ENCODE measurements around the gene SEPTIN12. TPM values are rescaled to one million over a fixed set of nuclear protein-coding genes. Genes with fewer than 3 reads are reported as not detected.

SEPTIN12 gene
- polyA plus RNA-seq, 2 donors, result 0.07 TPM; not detected in 1

DNA sequence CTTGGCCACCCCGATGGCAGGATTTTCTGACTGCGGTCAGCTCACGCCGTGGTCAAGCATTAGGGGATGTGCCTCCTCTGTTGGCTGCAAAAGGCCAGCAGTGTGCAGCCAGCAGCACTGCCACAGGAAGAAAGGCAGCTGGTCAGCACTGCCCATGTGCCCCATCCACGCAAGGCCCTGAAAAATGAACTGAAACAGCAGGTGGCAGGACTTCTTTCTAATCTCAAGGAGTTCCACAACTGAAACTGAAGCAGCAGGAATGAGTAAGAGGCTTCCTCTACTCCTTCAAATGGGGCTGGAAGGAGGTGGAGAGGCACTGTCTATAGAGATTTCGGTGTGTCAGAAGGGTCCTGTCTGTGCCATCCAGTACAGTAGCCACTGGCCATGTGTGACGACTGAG lies 24.4 kb downstream of the SEPTIN12 start:
- H3K9me3 ChIP-seq (ENCODE audit: control insufficient read depth in 2 of 2, insufficient read depth in 1 of 2, low read depth in 1 of 2, low read length in 1 of 2), result no peaks in the 10 kb centered on the region
- H3K27me3 ChIP-seq (ENCODE audit: control insufficient read depth in 1 of 2, insufficient read depth in 2 of 2, low read length in 2 of 2), result no peaks in the 10 kb centered on the region
- H3K4me1 ChIP-seq (ENCODE audit: control insufficient read depth in 2 of 2, insufficient read depth in 2 of 2, low read length in 1 of 2), result peaks cover 3 to 5% of the 10 kb centered on the region in 2 donors
- peaks cover 6 to 35% of the 10 kb centered on the region in 2 donors for H3K36me3 ChIP-seq (ENCODE audit: control insufficient read depth in 2 of 2, insufficient read depth in 2 of 2, low read length in 1 of 2)
- no peak overlapping the region for H3K4me3 ChIP-seq (ENCODE audit: low read depth in 1 of 2, low read length in 2 of 2)
- WGBS, 2 donors, result 88 to 92% methylated on average over 7 of the region's 7 CpGs
- H3K27ac ChIP-seq (ENCODE audit: low read depth in 2 of 2, low read length in 1 of 2), result no peak overlapping the region

DNA sequence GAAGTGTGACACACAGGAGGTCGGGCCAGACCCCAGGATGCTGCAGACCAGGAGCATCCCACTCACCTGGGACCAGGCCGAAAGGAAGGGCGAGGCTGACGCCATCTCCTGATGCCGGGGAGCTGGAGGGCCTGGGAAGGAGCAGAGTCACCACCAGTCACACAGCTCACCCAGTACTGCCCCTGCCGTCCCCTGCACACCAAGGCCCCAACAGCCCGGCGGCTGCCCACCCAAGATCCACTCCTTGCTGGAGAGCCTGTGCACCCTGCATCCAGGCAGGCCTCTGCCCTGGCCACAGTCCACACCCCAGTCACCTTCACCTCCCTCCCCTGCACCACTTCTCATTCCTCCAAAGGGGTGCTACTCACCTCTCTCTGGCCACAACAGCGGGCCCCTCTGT lies 25.9 kb downstream of the SEPTIN12 start:
- no peaks in the 10 kb centered on the region for H3K9me3 ChIP-seq (ENCODE audit: control insufficient read depth in 2 of 2, insufficient read depth in 1 of 2, low read depth in 1 of 2, low read length in 1 of 2)
- H3K4me3 ChIP-seq (ENCODE audit: low read depth in 1 of 2, low read length in 2 of 2), result no peak overlapping the region
- peaks cover 3 to 5% of the 10 kb centered on the region in 2 donors for H3K4me1 ChIP-seq (ENCODE audit: control insufficient read depth in 2 of 2, insufficient read depth in 2 of 2, low read length in 1 of 2)
- no peak overlapping the region for H3K27ac ChIP-seq (ENCODE audit: low read depth in 2 of 2, low read length in 1 of 2)
- no peaks in the 10 kb centered on the region for H3K27me3 ChIP-seq (ENCODE audit: control insufficient read depth in 1 of 2, insufficient read depth in 2 of 2, low read length in 2 of 2)
- 90 to 94% methylated on average over 9 of the region's 9 CpGs for WGBS, 2 donors
- H3K36me3 ChIP-seq (ENCODE audit: control insufficient read depth in 2 of 2, insufficient read depth in 2 of 2, low read length in 1 of 2), result peaks cover 10 to 43% of the 10 kb centered on the region in 2 donors

DNA sequence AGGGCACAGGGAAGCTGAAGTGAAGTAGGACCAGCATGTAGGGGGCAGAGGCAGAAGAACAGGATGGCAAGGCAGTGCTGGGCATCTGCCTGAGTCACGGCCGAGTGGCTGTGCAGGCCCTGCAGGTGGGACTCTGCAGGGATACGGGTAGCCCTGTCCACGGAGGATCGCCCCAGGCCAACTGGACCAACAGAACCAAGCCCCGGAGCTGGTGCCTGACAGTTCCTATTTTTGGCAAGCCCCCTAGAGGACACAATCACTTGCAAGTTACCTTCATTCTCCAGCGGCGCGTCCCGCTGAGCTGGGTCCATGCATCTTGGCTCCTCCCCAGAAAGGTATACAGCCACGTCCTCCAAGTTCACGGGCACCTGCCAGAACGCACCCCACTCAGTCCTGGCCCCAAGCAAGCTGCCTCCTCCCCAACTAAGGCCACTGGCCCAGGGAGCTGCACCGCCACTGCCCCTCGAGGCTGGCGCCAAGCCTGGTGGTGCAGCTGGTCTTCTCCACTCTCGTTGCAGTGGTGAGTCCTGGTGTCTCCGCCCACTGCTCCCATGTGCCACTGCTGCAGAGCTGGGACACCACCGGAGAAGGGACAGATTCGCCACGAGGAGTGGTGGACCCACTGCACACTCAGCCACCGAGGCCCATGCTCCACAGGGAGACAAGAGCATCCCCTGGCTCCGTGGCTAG lies 27.8 kb downstream of the SEPTIN12 start:
- Histone ChIP-seq H3K36me3 (ENCODE audit: control insufficient read depth in 2 of 2, insufficient read depth in 2 of 2, low read length in 1 of 2) (peaks cover 10 to 45% of the 10 kb centered on the region in 2 donors), H3K9me3 (ENCODE audit: control insufficient read depth in 2 of 2, insufficient read depth in 1 of 2, low read depth in 1 of 2, low read length in 1 of 2) (no peaks in the 10 kb centered on the region), H3K27ac (ENCODE audit: low read depth in 2 of 2, low read length in 1 of 2) (no peak overlapping the region), H3K27me3 (ENCODE audit: control insufficient read depth in 1 of 2, insufficient read depth in 2 of 2, low read length in 2 of 2) (no peaks in the 10 kb centered on the region), H3K4me1 (ENCODE audit: control insufficient read depth in 2 of 2, insufficient read depth in 2 of 2, low read length in 1 of 2) (peaks cover 0 to 1% of the 10 kb centered on the region in 2 donors), H3K4me3 (ENCODE audit: low read depth in 1 of 2, low read length in 2 of 2) (no peak overlapping the region)
- WGBS, 2 donors, result 90 to 91% methylated on average over 23 of the region's 23 CpGs

DNA sequence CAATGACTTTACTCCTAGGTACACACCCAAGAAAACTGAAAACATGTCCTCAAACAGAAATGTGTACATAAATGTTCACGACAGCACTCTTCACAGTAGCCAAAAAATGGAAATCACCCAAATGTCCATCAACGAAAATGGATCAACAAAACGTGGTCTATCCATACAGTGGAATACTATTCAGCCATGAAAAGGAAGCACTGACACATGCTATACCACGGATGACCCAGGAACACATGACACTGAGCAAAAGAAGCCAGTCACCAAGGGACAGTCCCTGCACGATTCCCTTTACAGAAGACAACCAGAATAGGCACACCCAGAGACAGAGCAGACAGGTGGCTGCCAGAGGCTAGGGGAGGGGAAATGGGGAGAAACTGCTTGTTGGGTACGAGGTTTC lies 32.5 kb downstream of the SEPTIN12 start:
- no peaks in the 10 kb centered on the region for H3K4me1 ChIP-seq (ENCODE audit: control insufficient read depth in 2 of 2, insufficient read depth in 2 of 2, low read length in 1 of 2)
- no peak overlapping the region for H3K27ac ChIP-seq (ENCODE audit: low read depth in 2 of 2, low read length in 1 of 2)
- no peak overlapping the region for H3K4me3 ChIP-seq (ENCODE audit: low read depth in 1 of 2, low read length in 2 of 2)
- no peaks in the 10 kb centered on the region for H3K27me3 ChIP-seq (ENCODE audit: control insufficient read depth in 1 of 2, insufficient read depth in 2 of 2, low read length in 2 of 2)
- WGBS, 2 donors, result 96% methylated on average over 6 of the region's 6 CpGs
- peaks cover 0 to 2% of the 10 kb centered on the region in 2 donors for H3K9me3 ChIP-seq (ENCODE audit: control insufficient read depth in 2 of 2, insufficient read depth in 1 of 2, low read depth in 1 of 2, low read length in 1 of 2)
- H3K36me3 ChIP-seq (ENCODE audit: control insufficient read depth in 2 of 2, insufficient read depth in 2 of 2, low read length in 1 of 2), result peaks cover 11 to 55% of the 10 kb centered on the region in 2 donors

DNA sequence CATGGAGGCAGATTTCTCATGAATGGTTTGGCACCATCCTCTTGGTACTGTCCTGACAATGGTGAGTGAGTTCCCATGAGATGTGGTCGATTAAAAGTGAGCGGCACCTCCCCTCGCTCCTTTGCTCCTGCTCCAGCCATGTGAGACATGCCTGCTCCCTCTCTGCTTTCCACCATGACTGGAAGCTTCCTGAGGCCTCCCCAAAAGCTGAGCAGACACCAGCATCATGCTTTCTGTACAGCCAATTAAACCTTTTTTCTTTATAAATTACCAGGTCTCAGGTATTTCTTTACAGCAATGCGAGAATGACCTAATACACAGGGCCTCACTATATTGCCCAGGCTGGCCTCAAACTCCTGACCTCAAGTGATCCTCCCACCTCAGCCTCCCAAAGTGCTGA lies 33.3 kb downstream of the SEPTIN12 start:
- H3K4me1 ChIP-seq (ENCODE audit: control insufficient read depth in 2 of 2, insufficient read depth in 2 of 2, low read length in 1 of 2), result no peaks in the 10 kb centered on the region
- 99 to 100% methylated on average over 4 of the region's 4 CpGs for WGBS, 2 donors
- H3K27me3 ChIP-seq (ENCODE audit: control insufficient read depth in 1 of 2, insufficient read depth in 2 of 2, low read length in 2 of 2), result no peaks in the 10 kb centered on the region
- H3K9me3 ChIP-seq (ENCODE audit: control insufficient read depth in 2 of 2, insufficient read depth in 1 of 2, low read depth in 1 of 2, low read length in 1 of 2), result peaks cover 0 to 2% of the 10 kb centered on the region in 2 donors
- H3K27ac ChIP-seq (ENCODE audit: low read depth in 2 of 2, low read length in 1 of 2), result no peak overlapping the region
- no peak overlapping the region for H3K4me3 ChIP-seq (ENCODE audit: low read depth in 1 of 2, low read length in 2 of 2)
- H3K36me3 ChIP-seq (ENCODE audit: control insufficient read depth in 2 of 2, insufficient read depth in 2 of 2, low read length in 1 of 2), result peaks cover 10 to 47% of the 10 kb centered on the region in 2 donors

DNA sequence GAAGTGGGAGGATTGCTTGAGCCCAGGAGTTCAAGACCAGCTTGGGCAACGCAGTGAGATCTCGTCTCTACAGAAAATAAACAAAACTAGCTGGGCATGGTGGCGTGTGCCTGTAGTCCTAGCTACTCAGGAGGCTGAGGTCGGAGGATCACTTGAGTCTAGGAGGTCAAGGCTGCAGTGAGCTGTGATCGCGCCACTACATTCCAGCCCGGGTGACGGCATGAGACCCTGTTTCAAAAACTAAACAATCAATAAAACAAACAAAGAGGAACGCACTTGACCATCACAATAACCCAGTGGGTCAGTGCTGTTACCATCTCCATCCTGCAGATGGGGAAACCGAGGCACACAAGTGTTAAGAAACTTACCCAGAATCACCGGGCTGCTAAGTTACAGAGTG lies 34.9 kb downstream of the SEPTIN12 start:
- peaks cover 0 to 2% of the 10 kb centered on the region in 2 donors for H3K9me3 ChIP-seq (ENCODE audit: control insufficient read depth in 2 of 2, insufficient read depth in 1 of 2, low read depth in 1 of 2, low read length in 1 of 2)
- H3K4me3 ChIP-seq (ENCODE audit: low read depth in 1 of 2, low read length in 2 of 2), result no peak overlapping the region
- peaks cover 7 to 41% of the 10 kb centered on the region in 2 donors for H3K36me3 ChIP-seq (ENCODE audit: control insufficient read depth in 2 of 2, insufficient read depth in 2 of 2, low read length in 1 of 2)
- no peaks in the 10 kb centered on the region for H3K27me3 ChIP-seq (ENCODE audit: control insufficient read depth in 1 of 2, insufficient read depth in 2 of 2, low read length in 2 of 2)
- 92 to 94% methylated on average over 11 of the region's 11 CpGs for WGBS, 2 donors
- H3K4me1 ChIP-seq (ENCODE audit: control insufficient read depth in 2 of 2, insufficient read depth in 2 of 2, low read length in 1 of 2), result no peaks in the 10 kb centered on the region
- H3K27ac ChIP-seq (ENCODE audit: low read depth in 2 of 2, low read length in 1 of 2), result no peak overlapping the region

DNA sequence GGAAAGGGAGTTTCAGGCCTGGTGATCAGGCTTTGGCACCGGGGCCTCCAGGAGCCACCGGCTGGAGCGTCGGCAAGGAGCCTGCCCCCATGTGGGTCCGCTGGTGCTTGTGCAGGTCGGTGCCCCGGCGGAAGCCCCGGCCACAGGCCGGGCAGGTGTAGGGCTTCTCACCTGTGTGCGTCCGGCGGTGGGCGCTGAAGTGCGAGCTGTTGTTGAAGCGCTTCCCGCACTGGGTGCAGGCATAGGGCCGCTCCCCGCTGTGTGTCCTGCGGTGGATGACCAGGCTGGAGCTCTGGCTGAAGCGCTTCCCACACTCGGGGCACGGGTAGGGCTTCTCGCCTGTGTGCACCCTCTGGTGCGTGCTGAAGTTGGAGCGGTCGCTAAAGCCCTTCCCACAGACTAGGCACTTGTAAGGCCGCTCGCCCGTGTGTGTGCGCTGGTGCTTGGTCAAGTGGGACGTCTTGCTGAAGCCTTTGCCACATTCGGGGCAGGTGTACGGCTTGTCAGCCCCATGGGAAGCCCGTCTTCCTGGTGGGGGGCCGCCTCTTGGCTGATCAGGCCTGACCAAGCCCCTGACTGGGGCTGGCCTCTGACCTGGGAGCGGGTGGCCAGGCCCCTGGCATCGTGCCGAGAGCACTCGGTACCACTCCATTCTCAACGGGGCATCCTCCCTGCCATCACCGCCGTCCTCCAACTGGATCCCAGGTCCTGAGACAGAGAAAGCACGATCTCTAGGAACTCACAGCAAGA lies 35.6 kb downstream of the SEPTIN12 start:
- Histone ChIP-seq H3K27me3 (ENCODE audit: control insufficient read depth in 1 of 2, insufficient read depth in 2 of 2, low read length in 2 of 2) (no peaks in the 10 kb centered on the region), H3K9me3 (ENCODE audit: control insufficient read depth in 2 of 2, insufficient read depth in 1 of 2, low read depth in 1 of 2, low read length in 1 of 2) (peaks cover 0 to 2% of the 10 kb centered on the region in 2 donors), H3K36me3 (ENCODE audit: control insufficient read depth in 2 of 2, insufficient read depth in 2 of 2, low read length in 1 of 2) (peaks cover 6 to 38% of the 10 kb centered on the region in 2 donors), H3K4me1 (ENCODE audit: control insufficient read depth in 2 of 2, insufficient read depth in 2 of 2, low read length in 1 of 2) (no peaks in the 10 kb centered on the region), H3K27ac (ENCODE audit: low read depth in 2 of 2, low read length in 1 of 2) (no peak overlapping the region), H3K4me3 (ENCODE audit: low read depth in 1 of 2, low read length in 2 of 2) (no peak overlapping the region)
- WGBS, 2 donors, result 95 to 96% methylated on average over 40 to 44 of the region's 44 CpGs

DNA sequence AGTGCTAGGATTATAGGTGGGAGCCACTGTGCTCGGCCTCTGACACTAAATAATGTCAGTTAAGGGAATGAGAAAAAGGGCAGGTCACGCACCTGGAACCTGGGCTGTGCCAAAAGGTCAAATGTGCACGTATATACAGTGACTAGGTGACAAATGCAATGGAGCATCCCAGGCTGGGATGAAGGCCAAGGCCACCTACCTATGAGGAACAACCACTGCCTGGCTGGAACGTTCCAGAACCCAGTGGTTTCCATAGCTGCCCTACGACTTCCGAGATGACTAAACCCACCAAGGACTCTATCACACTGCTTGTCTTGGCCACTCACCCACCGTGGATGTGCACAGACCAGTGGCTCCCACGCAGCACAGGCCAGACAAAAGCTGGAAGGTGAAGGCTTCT lies 37.2 kb downstream of the SEPTIN12 start:
- Histone ChIP-seq H3K9me3 (ENCODE audit: control insufficient read depth in 2 of 2, insufficient read depth in 1 of 2, low read depth in 1 of 2, low read length in 1 of 2) (peaks cover 0 to 2% of the 10 kb centered on the region in 2 donors), H3K27ac (ENCODE audit: low read depth in 2 of 2, low read length in 1 of 2) (no peak overlapping the region), H3K36me3 (ENCODE audit: control insufficient read depth in 2 of 2, insufficient read depth in 2 of 2, low read length in 1 of 2) (peaks cover 6 to 37% of the 10 kb centered on the region in 2 donors), H3K4me3 (ENCODE audit: low read depth in 1 of 2, low read length in 2 of 2) (no peak overlapping the region), H3K27me3 (ENCODE audit: control insufficient read depth in 1 of 2, insufficient read depth in 2 of 2, low read length in 2 of 2) (no peaks in the 10 kb centered on the region), H3K4me1 (ENCODE audit: control insufficient read depth in 2 of 2, insufficient read depth in 2 of 2, low read length in 1 of 2) (peaks cover 0 to 4% of the 10 kb centered on the region in 2 donors)
- WGBS, 2 donors, result 79 to 81% methylated on average over 8 of the region's 8 CpGs

DNA sequence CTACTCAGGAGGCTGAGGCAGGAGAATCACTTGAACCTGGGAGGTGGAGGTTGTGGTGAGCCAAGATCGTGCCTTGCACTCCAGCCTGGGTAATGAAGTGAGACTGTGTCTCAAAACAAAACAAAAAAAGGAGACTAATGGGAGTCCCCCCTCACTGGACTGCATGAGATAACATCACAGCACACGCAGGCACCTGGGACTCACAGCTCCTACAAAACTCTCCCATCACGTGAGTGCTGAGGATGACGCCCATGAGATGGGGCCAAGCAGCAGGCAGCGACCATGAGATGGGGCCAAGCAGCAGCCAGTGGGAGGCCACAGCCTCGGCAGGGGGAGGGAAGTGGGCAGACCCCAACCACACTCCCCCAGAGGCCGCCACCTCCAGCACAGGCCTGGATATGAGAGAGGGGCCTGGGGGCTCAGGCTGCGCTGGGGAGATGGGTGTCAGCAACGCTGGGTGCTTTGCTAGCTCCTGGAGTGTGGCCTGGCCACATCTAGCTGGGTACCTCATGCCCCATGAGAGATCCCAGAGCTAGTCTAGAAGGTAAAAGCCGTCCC lies 38.4 kb downstream of the SEPTIN12 start:
- Histone ChIP-seq H3K9me3 (ENCODE audit: control insufficient read depth in 2 of 2, insufficient read depth in 1 of 2, low read depth in 1 of 2, low read length in 1 of 2) (peaks cover 0 to under 1% of the 10 kb centered on the region in 2 donors), H3K27me3 (ENCODE audit: control insufficient read depth in 1 of 2, insufficient read depth in 2 of 2, low read length in 2 of 2) (no peaks in the 10 kb centered on the region), H3K27ac (ENCODE audit: low read depth in 2 of 2, low read length in 1 of 2) (no peak overlapping the region), H3K4me1 (ENCODE audit: control insufficient read depth in 2 of 2, insufficient read depth in 2 of 2, low read length in 1 of 2) (peaks cover 0 to 4% of the 10 kb centered on the region in 2 donors), H3K4me3 (ENCODE audit: low read depth in 1 of 2, low read length in 2 of 2) (no peak overlapping the region), H3K36me3 (ENCODE audit: control insufficient read depth in 2 of 2, insufficient read depth in 2 of 2, low read length in 1 of 2) (peaks cover 6 to 33% of the 10 kb centered on the region in 2 donors)
- 86 to 87% methylated on average over 10 of the region's 10 CpGs for WGBS, 2 donors

Data from esophagus (tissue), 2 donors.